H1 (cell line): ENCODE measurements around the gene PKMYT1. TPM values are rescaled to one million over a fixed set of nuclear protein-coding genes. Genes with fewer than 3 reads are reported as not detected.
A peak's percentile ranks its signal among the peaks of the same experiment; 100 is the strongest.

Experiments
- CTCF ChIA-PET: fragments of 300-600 bp; sonication (Branson Sonifier 250); formaldehyde crosslinking; loops from one replicate; lab custom pipeline; 2021; ENCODE audit not compliant: partially characterized antibody; lab: Charles Lee
- POLR2A ChIA-PET: fragments of 300-600 bp; sonication (Branson Sonifier 250); formaldehyde crosslinking; loops from one replicate; lab custom pipeline; 2021; ENCODE audit warnings: inconsistent platforms; ENCODE audit not compliant: partially characterized antibody; lab: Charles Lee
- DNase-seq, 2 experiments: peaks; one replicate each; pipeline versions ENCODE4 v3.0.0 to v3.0.0-alpha.2; 2010 to 2022; ENCODE audit warnings: low spot score in 2 of 2, low read depth in 1 of 2, mixed read lengths in 1 of 2
- FAIRE-seq: peaks from 2 replicates; lab custom pipeline; 2011; peaks lifted over from hg19 to GRCh38; lab: Jason Lieb, UNC
- H2AFZ ChIP-seq: 2 replicates; pipeline ENCODE4 v1.8.1; 2012; ENCODE audit warnings: low read length, inconsistent platforms
- H2AK5ac ChIP-seq: 2 replicates; pipeline ENCODE4 v1.6.1; 2013; ENCODE audit warnings: low read depth, low read length
- H2BK120ac ChIP-seq: replicated peaks from 2 replicates; pipeline ENCODE3; 2013; ENCODE audit warnings: low read depth, low read length, inconsistent platforms
- H2BK12ac ChIP-seq: 2 replicates; pipeline ENCODE4 v1.6.1; 2013; ENCODE audit warnings: low read depth, low read length
- H2BK15ac ChIP-seq: 2 replicates; pipeline ENCODE4 v1.6.1; 2013; ENCODE audit warnings: low read length
- H2BK20ac ChIP-seq: 2 replicates; pipeline ENCODE4 v1.6.1; 2013; ENCODE audit warnings: low read length
- H2BK5ac ChIP-seq: 2 replicates; pipeline ENCODE4 v1.6.1; 2013; ENCODE audit warnings: low read depth, low read length
- H3K14ac ChIP-seq: 2 replicates; pipeline ENCODE4 v1.6.1; 2013; ENCODE audit warnings: inconsistent platforms; ENCODE audit not compliant: insufficient read length
- H3K18ac ChIP-seq: 2 replicates; pipeline ENCODE4 v1.6.1; 2013; ENCODE audit warnings: low read length; ENCODE audit errors: extremely low read depth
- H3K23ac ChIP-seq: 2 replicates; pipeline ENCODE4 v1.6.1; 2013; ENCODE audit warnings: inconsistent platforms; ENCODE audit not compliant: insufficient read length
- H3K23me2 ChIP-seq: 2 replicates; pipeline ENCODE4 v1.6.1; 2013; ENCODE audit warnings: low read depth, low read length
- H3K27ac ChIP-seq: 2 replicates; pipeline ENCODE4 v1.6.1; 2011; ENCODE audit warnings: low read depth, low read length, inconsistent platforms
- H3K27me3 ChIP-seq, 4 experiments: replicated peaks in 1 of 4; 1 replicate in 1 of 4; 2 replicates in 3 of 4; pipeline versions ENCODE4 v1.6.1 to v1.8.1; 2011 to 2013; ENCODE audit warnings: low read length in 3 of 4, mild to moderate bottlenecking in 3 of 4, inconsistent platforms in 2 of 4, mixed read lengths in 2 of 4, moderate library complexity in 1 of 4; ENCODE audit not compliant: control insufficient read depth in 3 of 4, insufficient read depth in 3 of 4; ENCODE audit errors: extremely low read depth in 1 of 4
- H3K36me3 ChIP-seq, 4 experiments: 2 replicates each; pipeline versions ENCODE4 v1.6.1 to v1.8.1; 2011 to 2013; ENCODE audit warnings: mild to moderate bottlenecking in 4 of 4, low read length in 3 of 4, moderate library complexity in 2 of 4, control low read depth in 1 of 4, inconsistent platforms in 1 of 4; ENCODE audit not compliant: insufficient read depth in 4 of 4, control insufficient read depth in 2 of 4
- H3K4ac ChIP-seq: replicated peaks from 2 replicates; pipeline ENCODE3; 2013; ENCODE audit warnings: low read length, low read depth, mixed read lengths, inconsistent platforms; ENCODE audit not compliant: insufficient read length
- H3K4me1 ChIP-seq, 4 experiments: replicated peaks in 1 of 4; 1 replicate in 1 of 4; 2 replicates in 3 of 4; pipeline versions ENCODE4 v1.6.1 to v1.8.1; 2011 to 2013; ENCODE audit warnings: low read length in 3 of 4, inconsistent platforms in 2 of 4, mixed read lengths in 1 of 4; ENCODE audit not compliant: insufficient read depth in 4 of 4, control insufficient read depth in 3 of 4
- H3K4me2 ChIP-seq, 2 experiments: 2 replicates each; pipeline versions ENCODE4 v1.6.1 to v1.8.1; 2011 to 2013; ENCODE audit warnings: low read depth in 2 of 2, low read length in 2 of 2, control low read depth in 1 of 2, inconsistent platforms in 1 of 2, mild to moderate bottlenecking in 1 of 2; ENCODE audit not compliant: insufficient read depth in 1 of 2
- H3K4me3 ChIP-seq, 4 experiments: fragments of 200-600, 300-600 bp in 1 of 4; sonication (generic), shearing (Covaris generic), sonication (Bioruptor Twin) in 1 of 4; 2 replicates each; pipeline versions ENCODE4 v1.5.1 to v1.8.1; 2011 to 2016; ENCODE audit warnings: low read length in 4 of 4, low read depth in 3 of 4, control low read depth in 2 of 4, inconsistent platforms in 2 of 4, mild to moderate bottlenecking in 2 of 4, mixed read lengths in 1 of 4, moderate library complexity in 1 of 4; ENCODE audit not compliant: insufficient read depth in 2 of 4; ENCODE audit errors: extremely low read depth in 1 of 4
- H3K56ac ChIP-seq: replicated peaks from 2 replicates; pipeline ENCODE3; 2013; ENCODE audit warnings: low read depth, mild to moderate bottlenecking, mixed read lengths, low read length, inconsistent platforms; ENCODE audit not compliant: insufficient read length
- H3K79me1 ChIP-seq: 2 replicates; pipeline ENCODE4 v1.6.1; 2013; ENCODE audit warnings: low read depth, low read length, control low read depth
- H3K79me2 ChIP-seq, 2 experiments: 2 replicates each; pipeline versions ENCODE4 v1.6.1 to v1.8.1; 2012 to 2013; ENCODE audit warnings: low read length in 2 of 2, mild to moderate bottlenecking in 2 of 2, inconsistent platforms in 1 of 2; ENCODE audit not compliant: insufficient read depth in 2 of 2, control insufficient read depth in 1 of 2
- H3K9ac ChIP-seq, 4 experiments: replicated peaks in 1 of 4; 1 replicate in 1 of 4; 2 replicates in 3 of 4; pipeline versions ENCODE4 v1.6.1 to v1.8.1; 2011 to 2013; ENCODE audit warnings: low read depth in 3 of 4, low read length in 3 of 4, control low read depth in 2 of 4, mild to moderate bottlenecking in 2 of 4, moderate library complexity in 2 of 4, inconsistent platforms in 1 of 4; ENCODE audit errors: extremely low read depth in 1 of 4
- H3K9me3 ChIP-seq, 2 experiments: 2 replicates each; pipeline versions ENCODE4 v1.6.1 to v1.8.1; 2012 to 2013; ENCODE audit warnings: mild to moderate bottlenecking in 2 of 2, moderate library complexity in 2 of 2, control low read depth in 1 of 2, inconsistent platforms in 1 of 2, low read depth in 1 of 2, low read length in 1 of 2, mixed read lengths in 1 of 2; ENCODE audit not compliant: insufficient read depth in 2 of 2
- H4K20me1 ChIP-seq, 2 experiments: replicated peaks in 1 of 2; 2 replicates each; pipeline versions ENCODE3 to v1.8.1; 2011 to 2013; ENCODE audit warnings: inconsistent platforms in 2 of 2, low read length in 2 of 2, mild to moderate bottlenecking in 1 of 2; ENCODE audit not compliant: insufficient read depth in 2 of 2, control insufficient read depth in 1 of 2
- H4K5ac ChIP-seq: 2 replicates; pipeline ENCODE4 v1.6.1; 2013; ENCODE audit warnings: low read length, low read depth, mixed read lengths, inconsistent platforms; ENCODE audit not compliant: insufficient read length
- H4K8ac ChIP-seq: 2 replicates; pipeline ENCODE4 v1.8.0; 2013; ENCODE audit warnings: mild to moderate bottlenecking, moderate library complexity, low read length, inconsistent platforms; ENCODE audit not compliant: insufficient read depth; ENCODE audit errors: extremely low read depth
- H4K91ac ChIP-seq: replicated peaks from 2 replicates; pipeline ENCODE3; 2013; ENCODE audit warnings: low read length, mixed read lengths, inconsistent platforms; ENCODE audit not compliant: insufficient read length
- CBX8 ChIP-seq: fragments of 300-800, 300-1000 bp; sonication (generic); IDR thresholded peaks from 2 replicates; pipeline ENCODE4 v1.7.1; 2016; ENCODE audit warnings: low read depth, low read length, borderline replicate concordance
- CTBP2 ChIP-seq: IDR thresholded peaks from 2 replicates; pipeline ENCODE4 v1.7.0; 2011; ENCODE audit warnings: borderline replicate concordance, mild to moderate bottlenecking, moderate library complexity, mixed read lengths, low read length; ENCODE audit not compliant: insufficient read depth, insufficient read length
- MAX ChIP-seq: IDR thresholded peaks from 2 replicates; pipeline ENCODE4 v1.6.1; 2012; ENCODE audit warnings: inconsistent platforms
- NRF1 ChIP-seq: IDR thresholded peaks from 2 replicates; pipeline ENCODE4 v1.6.1; 2011; ENCODE audit warnings: mild to moderate bottlenecking, low read depth, low read length, improper control_type of control experiment
- POLR2AphosphoS5 ChIP-seq: IDR thresholded peaks from 2 replicates; pipeline ENCODE4 v1.6.1; 2011; ENCODE audit warnings: low read depth, low read length
- WGBS, 2 experiments: shearing (Covaris generic) in 1 of 2; methylation state at CpG; one replicate each; pipeline versions ENCODE4 v1.1.6 to v1.1.7; 2013 to 2015; ENCODE audit warnings: low lambda C conversion rate in 2 of 2, mixed read lengths in 2 of 2, inconsistent platforms in 1 of 2, low coverage in 1 of 2, missing lambda C conversion rate in 1 of 2; ENCODE audit not compliant: insufficient replicate concordance in 2 of 2, insufficient coverage in 1 of 2, insufficient read length in 1 of 2; ENCODE audit errors: extremely low coverage in 1 of 2, missing lambda C conversion rate in 1 of 2; 5-methylcytosine and 5-hydroxymethylcytosine counted together
- polyA plus RNA-seq, 7 experiments: library from polyadenylated mRNA; depleted of rRNA in 3 of 7; stranded (reverse) in 5 of 7; unstranded in 2 of 7; fragments of >200 nt in 5 of 7; fragments of 200-250 nt in 2 of 7; gene quantifications; 1 replicate in 5 of 7; 2 replicates in 1 of 7; 4 replicates in 1 of 7; pipeline versions ENCODE4 v1.2.1 to v1.2.3, GENCODE V29; 2011 to 2013; ENCODE audit warnings: missing spikeins in 2 of 7, mixed read lengths in 2 of 7
- total RNA-seq: library from RNA; stranded (reverse); fragmentation: NEBNext Ultra II Directional; extraction: Animal tissue kit (Norgen Biotek cat#: 25700); gene quantifications from 2 replicates; pipeline ENCODE4 v1.2.1, GENCODE V29; 2021

PKMYT1 gene
- total and polyA plus RNA-seq, 2 of the 8 experiments (the other 6 are each of a cell fraction or from before 2014, with no cell fraction given) = 74.7 to 85.2 TPM

- Histone ChIP-seq H3K27me3 (no peaks in the 10 kb centered on the region; a peak in 1 of 7 replicates), H4K5ac (peak overlapping the region; percentile 94), H2BK20ac (peak overlapping the region; percentile 62; the same call in 1 of the 2 replicates), H3K27ac (peak overlapping the region; percentile 96), H2AK5ac (peak overlapping the region; percentile 94), H3K4ac (peak overlapping the region; percentile 79), H2BK120ac (peak overlapping the region; percentile 96), H2BK12ac (peak overlapping the region; percentile 94), H3K23ac (no peak overlapping the region), H3K9ac (peak overlapping the region in 2 of 4 experiments; percentile 15 to 54; a peak in 4 of 7 replicates), H4K91ac (peak overlapping the region; percentile 99), H4K8ac (peak overlapping the region; percentile 87; the same call in 1 of the 2 replicates), H2AFZ (no peak overlapping the region), H3K14ac (no peak overlapping the region), H3K79me2 (peaks cover 0 to 6% of the 10 kb centered on the region in 2 experiments; a peak in 1 of 4 replicates), H3K79me1 (no peaks in the 10 kb centered on the region; the same call in 1 of the 2 replicates), H3K9me3 (no peaks in the 10 kb centered on the region), H2BK5ac (peak overlapping the region; percentile 97), H3K4me1 (peaks cover 20 to 62% (median 53%) of the 10 kb centered on the region in 4 experiments), H3K4me2 (peak overlapping the region; percentile 84 to 88), H3K36me3 (peaks cover 0 to 3% (median 0%) of the 10 kb centered on the region in 4 experiments; a peak in 1 of 8 replicates), H2BK15ac (no peak overlapping the region), H3K18ac (peak overlapping the region; percentile 100), H3K4me3 (peak overlapping the region; percentile 0 to 52 (median 39); a peak in 6 of 8 replicates)
- 8% methylated on average over 4 of the region's 4 CpGs; no CpG with 5 or more reads in 1 of the 2 experiments for WGBS, 2 experiments
- no peak for DNase-seq
- ChIA-PET POLR2A (interaction anchor here (1.3 to 35.7 kb wide), 15 partner anchors 8 to 90 kb away, joined by 3 to 1808 read pairs (median 13); partner anchors contain the start of genes BICDL2, CLDN6, CLDN9 and HCFC1R1), CTCF (interaction anchor here (0.8 to 17.3 kb wide), 3 partner anchors 20 to 121 kb away, joined by 3 to 639 read pairs (median 4); partner anchors contain the start of genes BICDL2, CLDN6, HCFC1R1 and THOC6)
- peak; percentile 9; the same call in 1 of the 2 replicates for TF ChIP-seq POLR2AphosphoS5
- no peak for TF ChIP-seq MAX
- no peak for TF ChIP-seq NRF1
- TF ChIP-seq CTBP2 = peak; percentile 13
- no peak for TF ChIP-seq CBX8
- TF ChIP-seq, all 59 proteins: peak for 2
- peak overlapping the region; percentile 88 for H3K56ac ChIP-seq
- no peak for FAIRE-seq
- peaks cover 2 to 8% of the 10 kb centered on the region in 2 experiments for H4K20me1 ChIP-seq
- peaks cover 27% of the 10 kb centered on the region for H3K23me2 ChIP-seq
Observed at GRCh38 chr16:3008690-3009037, 28.4 kb upstream of the PKMYT1 start.
